HepG2 (cell line): Measurements from ENCODE around the gene SAMD8. TPM values are rescaled to one million over a fixed set of nuclear protein-coding genes. Genes with fewer than 3 reads are reported as not detected.
"Not testable (repeated sequence)": the region's sequence is repeated elsewhere in the genome, so short reads cannot be mapped to it uniquely, and the experiment has no call there.

Source experiments
- ATAC-seq: fragments of 200-7000 bp; cut with Tn5 transposase; 3 replicates; pipeline ENCODE4 v1.9.1; 2020; ENCODE audit warnings: mild to moderate bottlenecking, moderate library complexity
- BruUV-seq: library from RNA; stranded (reverse); fragments of 400-500 nt; replicated peaks from 2 replicates; lab custom pipeline; 2021; lab: Mats Ljungman, UMichigan
- CTCF ChIA-PET: fragments of 300-600 bp; formaldehyde crosslinking; extraction: SDS; loops from one replicate; lab custom pipeline; 2021; ENCODE audit warnings: low total read pairs, inconsistent platforms, low intra/inter-chr PET ratio; lab: Yijun Ruan, JAX
- POLR2A ChIA-PET: fragments of 350-600 bp; sonication (Branson Sonifier 250); formaldehyde crosslinking; loops from one replicate; lab custom pipeline; 2020; ENCODE audit warnings: antibody characterized with exemption, inconsistent platforms; lab: Yijun Ruan, JAX
- DNase-seq: peaks from one replicate; pipeline ENCODE4 v3.0.0-alpha.2; 2015; ENCODE audit warnings: low spot score
- FAIRE-seq: peaks from 3 replicates; lab custom pipeline; 2011; peaks lifted over from hg19 to GRCh38; lab: Jason Lieb, UNC
- H2AFZ ChIP-seq: one replicate; pipeline ENCODE4 v1.6.1; 2011; ENCODE audit warnings: low read length, inconsistent platforms
- H3K27ac ChIP-seq: fragments of 300-600 bp; 3 replicates; pipeline ENCODE4 v1.8.0; 2011; ENCODE audit warnings: mixed run types, mild to moderate bottlenecking, mixed read lengths, low read length, inconsistent platforms; ENCODE audit not compliant: insufficient read depth; ENCODE audit errors: extremely low read length
- H3K27me3 ChIP-seq, 2 experiments: fragments of 200-600 bp in 1 of 2; 2 replicates in 1 of 2; 3 replicates in 1 of 2; pipeline versions ENCODE4 v1.6.0 to v1.8.0; 2011; ENCODE audit warnings: low read length in 2 of 2, mild to moderate bottlenecking in 2 of 2, moderate library complexity in 2 of 2, inconsistent platforms in 1 of 2; ENCODE audit not compliant: insufficient read depth in 2 of 2, control insufficient read depth in 1 of 2
- H3K36me3 ChIP-seq, 2 experiments: fragments of 200-600 bp in 1 of 2; replicated peaks in 1 of 2; 2 replicates in 1 of 2; 3 replicates in 1 of 2; pipeline versions ENCODE4 v1.5.1 to v1.8.0; 2011; ENCODE audit warnings: low read length in 2 of 2, inconsistent platforms in 1 of 2; ENCODE audit not compliant: insufficient read depth in 2 of 2, control insufficient read depth in 1 of 2
- H3K4me1 ChIP-seq: 2 replicates; pipeline ENCODE4 v1.5.1; 2012; ENCODE audit warnings: low read length, inconsistent platforms; ENCODE audit not compliant: insufficient read depth
- H3K4me2 ChIP-seq: 2 replicates; pipeline ENCODE4 v1.6.0; 2011; ENCODE audit warnings: low read depth, low read length, inconsistent platforms
- H3K4me3 ChIP-seq, 3 experiments: fragments of 200-600 bp in 1 of 3; sonication (generic), shearing (Covaris generic) in 1 of 3; replicated peaks in 1 of 3; 2 replicates each; pipeline ENCODE4 v1.5.1; 2011 to 2016; ENCODE audit warnings: low read length in 3 of 3, inconsistent platforms in 2 of 3, low read depth in 2 of 3, mild to moderate bottlenecking in 2 of 3, control low read depth in 1 of 3, mixed read lengths in 1 of 3; ENCODE audit not compliant: insufficient read depth in 1 of 3
- H3K79me2 ChIP-seq: one replicate; pipeline ENCODE4 v1.6.1; 2011; ENCODE audit warnings: low read length, inconsistent platforms; ENCODE audit not compliant: insufficient read depth
- H3K9ac ChIP-seq: 2 replicates; pipeline ENCODE4 v1.6.0; 2011; ENCODE audit warnings: mild to moderate bottlenecking, low read depth, low read length, inconsistent platforms; ENCODE audit not compliant: insufficient read depth
- H3K9me3 ChIP-seq: 2 replicates; pipeline ENCODE4 v1.5.1; 2012; ENCODE audit warnings: mild to moderate bottlenecking, low read length
- H4K20me1 ChIP-seq: 2 replicates; pipeline ENCODE4 v1.6.0; 2011; ENCODE audit warnings: inconsistent platforms, mild to moderate bottlenecking, low read length, moderate library complexity; ENCODE audit not compliant: insufficient read depth
- CCDC6 ChIP-seq: sonication (generic); formaldehyde crosslinking; IDR thresholded peaks from 2 replicates; pipeline ENCODE4 v1.8.1; 2022; ENCODE audit warnings: mild to moderate bottlenecking, missing genetic modification reagents, moderate library complexity
- FOSL2 ChIP-seq: sonication (generic); formaldehyde crosslinking; IDR thresholded peaks from 2 replicates; pipeline ENCODE4 v1.4.0; 2020; ENCODE audit warnings: missing genetic modification reagents
- GABPA ChIP-seq, 2 experiments: IDR thresholded peaks; 2 replicates each; pipeline ENCODE4 v1.6.1; 2011 to 2016; ENCODE audit warnings: low read depth in 2 of 2, low read length in 1 of 2, missing biosample characterization in 1 of 2, missing genetic modification characterization in 1 of 2
- MATR3 ChIP-seq: sonication (generic); formaldehyde crosslinking; IDR thresholded peaks from 2 replicates; pipeline ENCODE4 v1.4.0; 2020; ENCODE audit warnings: missing genetic modification reagents
- NFE2L1 ChIP-seq: sonication (generic); formaldehyde crosslinking; IDR thresholded peaks from 2 replicates; pipeline ENCODE4 v1.4.0; 2020; ENCODE audit warnings: missing genetic modification reagents, mild to moderate bottlenecking, borderline replicate concordance
- SOX6 ChIP-seq, 2 experiments: fragments of 450-650 bp in 1 of 2; sonication (generic) in 1 of 2; formaldehyde crosslinking in 1 of 2; IDR thresholded peaks; 2 replicates each; pipeline versions ENCODE4 v1.4.0 to v1.6.1; 2017 to 2020; ENCODE audit warnings: antibody characterized with exemption in 1 of 2, mild to moderate bottlenecking in 1 of 2, missing genetic modification reagents in 1 of 2
- ZNF3 ChIP-seq: IDR thresholded peaks from 2 replicates; pipeline ENCODE4 v1.7.0; 2017; ENCODE audit warnings: inconsistent platforms
- ZNF770 ChIP-seq: sonication (generic); formaldehyde crosslinking; IDR thresholded peaks from 2 replicates; pipeline ENCODE4 v1.5.0; 2020; ENCODE audit warnings: mild to moderate bottlenecking, missing genetic modification reagents
- WGBS: methylation state at CpG from one replicate; pipeline ENCODE4 v1.1.6; 2017; ENCODE audit warnings: low lambda C conversion rate; 5-methylcytosine and 5-hydroxymethylcytosine counted together
- in situ Hi-C: cut with HindIII; loops from 2 replicates; pipeline ENCODE4 v1.10.0; 2017; ENCODE audit warnings: low pct_unique_long_range_greater_than_20kb; ENCODE audit not compliant: extremely low pct_ligation_motif_present
- intact Hi-C: fragments of 100-400 bp; cut with micrococcal nuclease; formaldehyde crosslinking; loops from one replicate; pipeline ENCODE4 v1.10.0; 2022; ENCODE audit not compliant: unreplicated experiment
- polyA plus RNA-seq, 8 experiments: library from polyadenylated mRNA; depleted of rRNA in 3 of 8; stranded (reverse) in 7 of 8; unstranded in 1 of 8; fragments of >200 nt; fragmentation: Illumina TruSeq in 4 of 8; extraction: Trizol in 4 of 8; gene quantifications; 2 replicates each; pipeline versions ENCODE4 v1.2.1 to v1.2.3, GENCODE V29; 2011 to 2016; ENCODE audit warnings: low read depth in 4 of 8, missing spikeins in 1 of 8, mixed read lengths in 1 of 8; ENCODE audit not compliant: insufficient read depth in 1 of 8
- total RNA-seq, 5 experiments: library from RNA; depleted of rRNA; stranded (reverse); fragments of >200 nt; fragmentation: Illumina TruSeq; extraction: Trizol; gene quantifications; 2 replicates each; pipeline ENCODE4 v1.2.3, GENCODE V29; 2016; ENCODE audit warnings: low read depth in 1 of 5
- TF ChIP-seq, protein P1 (sequence below): sonication (generic); formaldehyde crosslinking; IDR thresholded peaks from 2 replicates; pipeline ENCODE4 v1.4.0; 2020; ENCODE audit warnings: mild to moderate bottlenecking, missing genetic modification reagents, borderline replicate concordance

Gene SAMD8
- total and polyA plus RNA-seq, 2 of the 13 experiments (the other 11 are each of a cell fraction or from before 2014, with no cell fraction given), result 10.4 to 13.2 TPM

DNA sequence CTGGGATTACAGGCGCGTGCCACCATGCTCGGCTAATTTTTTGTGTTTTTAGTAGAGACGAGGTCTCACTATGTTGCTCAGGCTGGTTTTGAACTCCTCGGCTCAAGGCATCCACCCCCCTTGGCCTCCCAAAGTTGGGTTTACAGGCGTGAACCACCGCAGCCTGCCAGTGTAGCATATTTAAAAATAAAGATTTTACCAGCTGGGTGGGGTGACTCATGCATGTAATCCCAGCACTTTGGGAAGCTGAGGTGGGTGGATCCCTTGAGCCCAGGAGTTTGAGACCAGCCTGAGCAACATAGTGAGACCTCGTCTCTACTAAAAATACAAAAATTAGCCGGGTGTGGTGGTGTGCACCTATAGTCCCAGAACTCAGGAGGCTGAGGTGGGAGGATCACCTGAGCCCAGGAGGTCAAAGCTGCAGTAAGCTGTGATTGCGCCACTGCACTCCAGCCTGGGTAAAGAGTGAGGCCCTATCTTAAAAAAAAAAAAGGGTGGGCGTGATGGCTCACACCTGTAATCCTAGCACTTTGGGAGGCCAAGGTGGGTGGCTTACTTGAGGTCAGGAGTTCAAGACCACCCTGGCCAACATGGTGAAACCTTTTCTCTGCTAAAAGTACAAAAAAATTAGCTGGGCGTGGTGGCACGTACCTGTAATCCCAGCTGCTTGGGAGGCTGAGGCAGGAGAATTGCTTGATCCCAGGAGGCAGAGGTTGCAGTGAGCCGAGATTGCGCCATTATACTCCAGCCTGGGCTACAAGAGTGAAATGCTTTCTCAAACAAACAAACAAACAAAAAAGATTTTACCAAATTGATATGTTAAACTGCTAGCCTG, 5.7 kb downstream of the SAMD8 start:
- POLR2A ChIA-PET, H3K9ac ChIP-seq, H3K4me2 ChIP-seq, H4K20me1 ChIP-seq, intact Hi-C loops, H3K27me3 ChIP-seq, ATAC-seq, BruUV-seq, H3K9me3 ChIP-seq, H3K36me3 ChIP-seq, in situ Hi-C loops, FAIRE-seq, H3K4me3 ChIP-seq, H3K27ac ChIP-seq, DNase-seq, CTCF ChIA-PET, H2AFZ ChIP-seq: not testable (repeated sequence)
- 94% methylated on average over 15 of the region's 15 CpGs for WGBS
- TF ChIP-seq ZNF770 (CRISPR knock-in tag) (peak; percentile 92), FOSL2 (CRISPR knock-in tag) (0 out of 2 replicates have a peak, but pooled peaks have one; percentile 8)
- peaks cover 43% of the 10 kb centered on the region for H3K4me1 ChIP-seq
- peaks cover 79% of the 10 kb centered on the region for H3K79me2 ChIP-seq

DNA sequence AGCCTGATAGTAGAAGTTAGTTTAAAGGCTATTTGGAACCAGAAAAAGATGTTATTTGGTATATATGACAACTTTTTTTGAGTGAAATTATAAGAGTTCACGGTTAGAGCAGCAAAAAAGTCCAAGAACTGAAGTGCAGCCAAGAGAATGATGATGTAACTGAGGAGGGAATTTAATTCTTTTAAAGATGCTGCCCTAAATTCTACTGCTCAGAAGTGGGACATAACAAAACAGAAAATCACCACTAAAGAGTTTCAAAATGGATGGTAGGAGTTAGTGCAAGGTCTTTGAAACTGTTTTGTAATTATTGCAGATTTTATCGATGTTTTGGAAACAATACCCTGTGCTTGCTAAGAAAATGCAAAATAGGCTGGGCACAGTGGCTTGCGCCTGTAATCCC, 6.5 kb downstream of the SAMD8 start:
- DNase-seq, result no peak
- no peak overlapping the region for H3K9ac ChIP-seq
- no peak overlapping the region for H2AFZ ChIP-seq
- H3K36me3 ChIP-seq, result no peaks in the 10 kb centered on the region; a peak in 1 of 5 replicates
- H3K4me2 ChIP-seq, result no peak overlapping the region
- peaks cover 4% of the 10 kb centered on the region; the same call in 1 of the 2 replicates for H4K20me1 ChIP-seq
- POLR2A ChIA-PET, result no interaction called here
- H3K27me3 ChIP-seq, result no peaks in the 10 kb centered on the region
- H3K4me3 ChIP-seq, result no peak overlapping the region
- 97% methylated on average over 3 of the region's 3 CpGs for whole genome bisulfite sequencing
- H3K9me3 ChIP-seq, result no peaks in the 10 kb centered on the region
- H3K27ac ChIP-seq, result no peak overlapping the region
- H3K4me1 ChIP-seq, result peaks cover 37% of the 10 kb centered on the region
- H3K79me2 ChIP-seq, result peaks cover 77% of the 10 kb centered on the region
- intact Hi-C loops, result no loop called here
- CTCF ChIA-PET, result no interaction called here
- in situ Hi-C loops, result no loop called here
- BruUV-seq, result no TSS peak
- FAIRE-seq, result no peak
- ATAC-seq, result no peak
- TF ChIP-seq SOX6 (IDR thresholded peaks at IDR 0.05) (no peak), SOX6 (CRISPR knock-in tag; IDR thresholded peaks at IDR 0.05) (no peak), ZNF3 (no peak), CCDC6 (CRISPR knock-in tag) (no peak), NFE2L1 (CRISPR knock-in tag) (no peak), GABPA (IDR thresholded peaks at IDR 0.05; ENCODE audit: low read depth, low read length) (no peak), GABPA (CRISPR knock-in tag; IDR thresholded peaks at IDR 0.05; ENCODE audit: low read depth) (no peak), MATR3 (CRISPR knock-in tag) (no peak)
- TF ChIP-seq, protein P1, sequence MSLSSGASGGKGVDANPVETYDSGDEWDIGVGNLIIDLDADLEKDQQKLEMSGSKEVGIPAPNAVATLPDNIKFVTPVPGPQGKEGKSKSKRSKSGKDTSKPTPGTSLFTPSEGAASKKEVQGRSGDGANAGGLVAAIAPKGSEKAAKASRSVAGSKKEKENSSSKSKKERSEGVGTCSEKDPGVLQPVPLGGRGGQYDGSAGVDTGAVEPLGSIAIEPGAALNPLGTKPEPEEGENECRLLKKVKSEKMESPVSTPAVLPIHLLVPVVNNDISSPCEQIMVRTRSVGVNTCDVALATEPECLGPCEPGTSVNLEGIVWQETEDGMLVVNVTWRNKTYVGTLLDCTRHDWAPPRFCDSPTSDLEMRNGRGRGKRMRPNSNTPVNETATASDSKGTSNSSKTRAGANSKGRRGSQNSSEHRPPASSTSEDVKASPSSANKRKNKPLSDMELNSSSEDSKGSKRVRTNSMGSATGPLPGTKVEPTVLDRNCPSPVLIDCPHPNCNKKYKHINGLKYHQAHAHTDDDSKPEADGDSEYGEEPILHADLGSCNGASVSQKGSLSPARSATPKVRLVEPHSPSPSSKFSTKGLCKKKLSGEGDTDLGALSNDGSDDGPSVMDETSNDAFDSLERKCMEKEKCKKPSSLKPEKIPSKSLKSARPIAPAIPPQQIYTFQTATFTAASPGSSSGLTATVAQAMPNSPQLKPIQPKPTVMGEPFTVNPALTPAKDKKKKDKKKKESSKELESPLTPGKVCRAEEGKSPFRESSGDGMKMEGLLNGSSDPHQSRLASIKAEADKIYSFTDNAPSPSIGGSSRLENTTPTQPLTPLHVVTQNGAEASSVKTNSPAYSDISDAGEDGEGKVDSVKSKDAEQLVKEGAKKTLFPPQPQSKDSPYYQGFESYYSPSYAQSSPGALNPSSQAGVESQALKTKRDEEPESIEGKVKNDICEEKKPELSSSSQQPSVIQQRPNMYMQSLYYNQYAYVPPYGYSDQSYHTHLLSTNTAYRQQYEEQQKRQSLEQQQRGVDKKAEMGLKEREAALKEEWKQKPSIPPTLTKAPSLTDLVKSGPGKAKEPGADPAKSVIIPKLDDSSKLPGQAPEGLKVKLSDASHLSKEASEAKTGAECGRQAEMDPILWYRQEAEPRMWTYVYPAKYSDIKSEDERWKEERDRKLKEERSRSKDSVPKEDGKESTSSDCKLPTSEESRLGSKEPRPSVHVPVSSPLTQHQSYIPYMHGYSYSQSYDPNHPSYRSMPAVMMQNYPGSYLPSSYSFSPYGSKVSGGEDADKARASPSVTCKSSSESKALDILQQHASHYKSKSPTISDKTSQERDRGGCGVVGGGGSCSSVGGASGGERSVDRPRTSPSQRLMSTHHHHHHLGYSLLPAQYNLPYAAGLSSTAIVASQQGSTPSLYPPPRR, result no peak
